Effector CD8-positive, alpha-beta T cell (primary cell): ENCODE measurements around the gene PPFIBP2.

Experiments
- DNase-seq: peaks from one replicate; lab custom pipeline; 2025; lab: John Stamatoyannopoulos, UW

The PPFIBP2 gene

DNA sequence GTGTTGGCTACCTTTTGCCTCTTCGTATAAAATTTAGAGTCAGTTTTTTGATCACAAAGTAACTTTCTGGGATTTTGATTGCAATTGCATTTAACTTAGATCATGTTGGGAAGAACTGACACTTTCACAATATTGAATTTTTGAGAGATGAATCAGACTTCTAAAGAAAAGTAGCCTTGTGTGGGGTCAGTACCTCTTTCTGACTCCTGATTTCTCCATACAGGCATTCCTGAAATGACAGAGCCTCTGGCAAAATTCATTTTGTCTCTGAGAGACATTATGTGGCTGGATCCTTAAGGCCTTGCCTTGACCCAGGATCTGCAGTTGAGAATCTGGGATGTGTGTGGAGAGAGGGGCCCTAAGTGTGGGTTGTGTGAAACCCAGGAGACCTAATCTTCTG is 37.8 kb downstream of the PPFIBP2 start:
- DNase-seq, result no peak

DNA sequence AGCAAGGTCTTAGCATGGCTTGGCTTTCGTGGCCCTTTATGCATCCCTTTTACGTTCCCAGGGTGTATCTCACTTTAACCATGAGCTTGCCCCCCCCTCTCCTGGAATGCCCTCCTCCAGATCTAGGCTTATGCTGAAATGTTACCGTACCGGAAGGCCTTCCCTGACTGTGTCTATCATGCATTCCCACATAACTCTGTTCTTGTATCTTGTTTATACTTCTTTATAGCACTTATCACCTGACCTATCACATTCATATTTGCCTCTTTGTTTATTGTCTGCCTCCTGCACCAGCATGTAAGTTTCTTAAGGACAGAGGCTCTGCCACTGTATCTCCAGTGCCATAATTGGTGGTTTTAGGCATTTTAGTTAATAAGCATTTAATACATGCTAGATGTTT is 38.9 kb downstream of the PPFIBP2 start:
- DNase-seq, result no peak

DNA sequence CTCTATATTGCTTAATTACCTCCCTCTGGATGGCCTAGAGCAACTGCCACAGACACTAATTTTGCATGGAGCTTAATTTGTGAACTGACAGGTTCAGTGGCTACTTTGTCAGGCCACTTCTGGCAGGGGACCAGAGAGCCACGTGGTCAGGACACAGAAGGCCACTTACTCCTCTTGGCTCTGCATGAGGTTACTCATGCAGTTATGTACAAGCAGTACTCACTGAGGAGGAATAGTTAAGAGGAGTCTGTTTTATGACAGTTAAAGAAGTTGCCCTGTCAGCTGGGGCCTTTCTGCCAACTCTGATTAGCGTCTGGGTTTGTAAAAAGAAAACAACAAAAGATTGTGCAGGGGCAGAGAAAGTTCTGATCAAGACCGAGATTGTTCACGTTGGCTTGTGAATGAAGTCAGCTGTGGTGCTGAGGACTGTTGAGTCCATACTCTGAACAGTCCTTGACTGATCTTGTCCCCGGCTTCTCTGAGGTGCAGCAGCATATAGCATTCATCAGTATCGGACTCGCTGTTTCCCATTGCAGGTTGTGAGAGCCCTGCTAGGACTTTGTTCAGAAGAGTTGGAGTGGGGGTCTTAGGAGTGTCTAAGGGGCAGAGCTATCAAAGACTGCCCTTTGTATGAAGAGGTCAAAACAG is 41.4 kb downstream of the PPFIBP2 start:
- no peak for DNase-seq

DNA sequence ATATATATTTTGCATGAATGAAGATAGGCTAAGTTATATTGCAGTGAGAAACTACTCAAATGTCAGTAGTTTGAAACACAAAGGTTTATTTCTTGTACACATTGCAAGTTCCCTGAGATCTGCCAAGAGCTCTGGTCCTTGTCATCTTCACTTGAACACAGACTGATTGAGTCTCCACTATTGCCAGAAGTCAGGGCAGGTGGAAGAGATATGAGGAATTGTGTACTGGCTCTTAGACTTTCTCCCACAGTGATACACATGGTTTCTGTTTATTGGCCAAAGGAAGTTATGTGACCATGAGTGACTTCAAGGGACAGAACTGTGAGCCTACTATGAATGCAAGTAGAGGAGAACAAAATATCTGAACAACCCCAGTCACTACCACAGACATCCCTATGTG is 44.2 kb downstream of the PPFIBP2 start:
- DNase-seq, result no peak

DNA sequence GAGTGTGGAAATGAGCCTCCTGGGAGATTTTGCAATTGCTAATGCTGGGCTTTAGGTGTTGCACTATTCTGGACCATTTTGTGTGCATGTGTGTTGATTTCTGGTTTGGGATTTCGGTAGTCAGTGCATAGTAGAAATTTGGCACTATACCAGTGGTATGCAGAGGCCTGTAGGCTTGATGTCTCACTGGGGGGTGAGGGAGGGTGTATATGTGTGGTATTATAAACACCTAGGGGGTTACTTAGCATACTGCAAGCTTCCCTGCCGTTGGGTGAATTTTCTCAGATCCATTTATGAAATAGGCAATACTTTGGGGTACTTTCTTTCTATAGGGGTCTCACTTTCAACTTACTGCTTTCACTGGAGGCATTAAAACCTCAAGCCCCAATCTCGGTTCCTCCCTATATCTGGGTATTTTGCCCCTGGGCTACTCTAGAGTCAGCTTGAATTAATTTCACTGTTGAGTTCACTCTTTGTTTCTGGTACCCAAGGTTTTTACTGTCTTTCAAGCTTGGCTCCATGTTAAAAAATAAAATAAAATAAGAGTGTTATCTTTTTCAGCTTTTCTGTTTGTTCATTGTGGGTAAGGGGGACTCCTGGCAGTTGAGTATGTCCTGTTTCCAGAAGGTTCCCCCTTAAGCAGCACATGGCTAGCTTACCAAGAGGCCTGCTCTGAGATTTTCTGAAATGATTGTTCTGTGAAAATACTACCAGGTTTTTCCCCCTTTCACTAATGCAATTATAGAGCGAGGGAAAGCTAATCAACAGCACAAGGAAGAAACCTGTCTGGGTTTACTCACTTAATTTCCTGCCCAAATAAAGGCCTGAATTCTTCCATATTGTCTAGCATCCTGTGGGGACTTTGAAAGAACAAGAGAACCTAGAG is 45.8 kb downstream of the PPFIBP2 start:
- DNase-seq, result no peak

DNA sequence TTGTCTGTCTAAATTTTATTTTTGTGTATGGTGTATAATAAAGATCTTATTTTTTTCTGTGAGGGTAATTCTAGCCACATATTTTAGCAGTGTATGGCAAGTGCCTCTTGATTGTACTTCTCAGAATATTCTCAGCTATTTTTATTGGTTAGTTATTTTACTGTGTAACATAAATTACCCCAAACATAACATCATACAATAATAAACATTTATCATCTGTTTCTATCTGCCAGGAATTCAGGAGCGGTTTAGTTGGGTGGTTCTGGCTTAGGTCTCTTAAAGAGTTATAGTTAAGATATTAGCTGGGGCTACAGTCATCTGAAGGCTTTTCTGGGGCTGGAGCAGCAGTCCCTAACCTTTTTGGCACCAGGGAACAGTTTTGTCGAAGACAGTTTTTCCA is 47.8 kb downstream of the PPFIBP2 start:
- DNase-seq, result no peak

DNA sequence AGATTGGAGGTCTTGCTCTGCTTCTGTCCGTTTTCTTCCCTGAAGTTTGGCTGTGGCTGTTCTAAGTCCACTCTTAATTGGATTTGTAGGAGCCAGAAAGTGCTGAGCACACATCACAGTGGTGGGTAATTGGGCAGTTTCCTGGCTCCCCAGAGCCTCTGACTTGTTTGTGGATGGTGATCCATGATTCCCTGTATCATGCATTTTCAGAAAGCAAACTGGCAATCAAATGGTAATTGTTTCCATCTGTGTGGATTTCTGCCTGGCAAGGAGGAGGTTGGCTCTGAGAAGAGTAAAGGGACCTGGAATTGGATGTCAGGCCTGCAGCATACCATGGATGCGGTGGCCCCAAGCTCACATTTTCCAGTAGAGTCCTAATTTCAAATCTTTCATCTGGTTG is 49.5 kb downstream of the PPFIBP2 start:
- no peak for DNase-seq

DNA sequence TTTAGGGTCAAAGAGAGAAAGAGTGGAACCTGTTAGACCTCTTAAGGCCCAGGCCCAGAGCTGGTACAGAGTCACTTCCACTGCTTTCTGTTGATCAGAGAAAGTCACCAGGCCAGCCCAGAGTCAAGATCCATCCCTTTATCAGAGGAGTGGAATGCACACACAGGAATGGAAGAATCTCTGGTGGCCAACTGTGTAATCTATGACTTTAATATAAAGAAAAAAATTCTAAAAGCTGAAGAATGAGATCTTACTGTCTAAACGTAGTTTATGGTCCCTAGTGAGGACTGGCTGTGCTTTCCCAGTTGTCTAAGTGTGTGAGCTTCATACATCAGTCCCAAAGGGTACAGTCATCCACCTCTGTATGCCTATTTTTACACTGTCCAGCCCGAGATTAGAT is 51.0 kb downstream of the PPFIBP2 start:
- DNase-seq, result no peak

DNA sequence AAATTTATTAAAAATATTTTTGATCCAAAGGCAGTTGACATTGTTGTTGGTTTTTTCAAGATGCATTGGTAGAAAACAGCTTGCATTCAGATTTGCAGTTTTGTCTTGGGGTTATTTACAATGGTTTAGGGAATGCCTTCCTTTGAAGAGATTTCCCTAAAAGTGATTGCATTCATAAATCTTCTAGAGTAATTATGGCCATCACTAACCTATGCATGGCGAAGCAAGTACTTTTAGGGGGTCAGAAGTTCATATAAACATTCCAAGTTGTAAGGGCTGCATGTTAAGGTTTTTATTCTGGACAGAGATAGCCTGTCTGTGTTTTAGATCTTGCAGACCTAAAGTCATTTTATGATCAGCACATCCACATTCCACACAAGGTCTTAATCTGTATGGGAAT is 53.5 kb downstream of the PPFIBP2 start:
- no peak for DNase-seq

DNA sequence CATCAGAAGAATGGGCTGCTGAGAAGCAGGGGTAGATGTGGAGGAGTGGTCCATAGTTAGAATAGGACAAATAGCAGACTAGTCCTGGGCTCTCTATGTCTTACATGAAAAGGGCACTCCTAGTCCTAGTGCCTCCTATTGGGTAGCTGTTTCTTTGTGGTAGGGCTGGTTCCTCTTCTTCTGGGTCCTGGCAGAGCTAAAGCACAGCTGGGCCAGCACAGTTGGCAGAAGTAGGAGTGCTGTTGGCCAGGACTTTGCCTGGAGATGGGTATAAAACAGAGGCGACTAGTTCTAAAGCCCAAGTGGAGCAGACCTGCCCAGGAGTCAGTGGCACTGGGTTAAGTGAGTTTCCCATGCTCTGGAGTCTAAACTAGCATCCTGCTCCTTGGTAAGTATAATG is 55.2 kb downstream of the PPFIBP2 start:
- DNase-seq, result no peak

DNA sequence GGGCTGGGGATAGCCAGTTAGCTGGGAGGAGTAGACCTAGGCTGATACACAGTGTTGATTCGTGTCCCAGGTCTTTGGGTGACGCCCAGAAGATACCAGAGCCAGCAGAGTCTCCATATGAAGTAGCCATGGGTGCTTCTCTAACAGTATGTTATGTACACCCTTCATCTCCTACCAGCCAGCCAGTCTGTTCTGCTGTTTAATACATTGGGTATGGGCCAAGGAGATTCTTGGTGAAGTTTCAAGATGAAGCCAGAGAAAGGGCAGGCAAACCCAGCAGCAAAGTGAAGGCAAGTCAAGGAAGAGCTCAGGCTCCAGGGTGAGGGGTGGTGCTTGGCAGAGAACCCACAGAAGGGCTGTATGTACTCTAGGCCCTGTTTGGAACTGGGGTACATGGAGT is 56.4 kb downstream of the PPFIBP2 start:
- DNase-seq, result no peak

DNA sequence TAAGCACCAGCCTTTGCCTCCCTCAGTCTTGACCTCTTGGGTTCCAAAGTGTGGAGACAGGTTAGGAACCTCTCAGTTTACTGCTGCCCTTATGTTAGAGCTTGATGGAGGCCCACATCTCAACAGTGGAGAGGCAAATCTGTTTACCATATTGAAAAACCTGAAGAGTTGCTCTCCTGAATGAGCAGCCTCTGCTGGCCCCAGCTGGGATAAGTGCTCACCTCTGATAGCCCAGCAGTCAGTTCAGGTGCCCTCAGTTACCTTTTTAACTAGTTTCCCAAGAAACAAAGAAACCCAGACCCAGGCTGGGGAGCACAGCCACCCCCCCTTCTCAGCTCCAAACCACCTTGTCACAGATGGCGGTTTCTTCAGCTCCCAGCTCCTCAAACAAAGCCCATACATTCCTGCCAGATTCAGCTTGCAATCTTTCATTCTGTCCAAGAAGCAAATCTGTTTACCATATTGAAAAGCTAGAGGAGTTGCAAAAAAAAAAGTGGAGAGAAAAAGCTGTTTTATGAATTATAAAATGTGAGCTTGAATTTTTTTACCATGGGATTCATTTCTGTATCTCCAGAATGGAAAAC is 57.2 kb downstream of the PPFIBP2 start:
- DNase-seq, result no peak

DNA sequence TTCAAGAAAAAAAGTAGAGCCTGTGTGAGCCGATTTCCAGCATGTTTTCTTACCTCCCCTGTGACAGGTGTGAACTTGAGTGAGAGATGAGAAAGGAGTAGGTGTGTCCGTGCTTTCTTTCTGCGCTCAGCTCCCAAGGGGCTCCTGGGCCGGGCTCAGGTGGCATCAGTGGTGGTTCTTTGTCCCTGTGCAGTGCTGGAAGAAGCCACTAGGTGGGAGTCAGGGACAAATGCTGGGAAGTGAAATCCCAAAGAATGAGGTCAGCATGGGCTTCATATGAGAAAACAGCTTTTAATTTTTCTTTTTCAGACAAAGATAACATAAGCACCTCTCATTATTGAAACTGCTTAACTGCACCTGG is 57.8 kb downstream of the PPFIBP2 start:
- DNase-seq, result no peak

DNA sequence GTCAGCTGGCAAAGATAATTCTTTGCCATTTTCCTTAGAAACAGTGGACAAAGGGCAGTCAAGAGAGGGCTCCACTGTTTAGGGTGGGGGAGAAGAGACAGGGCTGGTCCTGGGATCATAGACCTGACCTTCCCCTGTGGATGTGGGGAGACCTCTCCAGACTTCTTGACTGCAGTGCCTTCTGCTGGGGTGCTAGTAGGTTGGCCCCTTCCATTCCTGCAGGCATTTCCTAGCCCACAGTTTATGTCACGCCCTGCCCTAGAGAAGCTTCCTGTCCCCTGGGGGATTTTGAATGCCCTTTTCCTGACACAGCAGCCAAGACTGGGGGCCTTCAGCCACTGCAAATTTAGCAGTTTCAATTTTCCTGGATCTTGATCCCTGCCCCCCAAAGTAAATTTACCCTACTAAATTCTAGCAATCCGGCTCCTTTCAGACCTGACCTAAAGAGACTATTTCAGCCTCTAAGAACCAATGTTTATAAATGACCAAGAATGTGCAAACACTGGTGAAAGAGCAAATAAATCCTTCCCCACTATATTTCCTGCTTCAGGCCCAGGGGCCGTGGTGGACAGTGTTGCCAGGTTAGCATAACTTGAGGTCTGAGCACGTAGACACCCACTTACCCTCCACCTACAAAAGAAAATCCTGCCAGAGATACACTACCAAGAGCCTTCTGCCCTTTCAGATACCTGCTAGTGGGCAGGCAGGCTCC is 58.4 kb downstream of the PPFIBP2 start:
- DNase-seq, result no peak

DNA sequence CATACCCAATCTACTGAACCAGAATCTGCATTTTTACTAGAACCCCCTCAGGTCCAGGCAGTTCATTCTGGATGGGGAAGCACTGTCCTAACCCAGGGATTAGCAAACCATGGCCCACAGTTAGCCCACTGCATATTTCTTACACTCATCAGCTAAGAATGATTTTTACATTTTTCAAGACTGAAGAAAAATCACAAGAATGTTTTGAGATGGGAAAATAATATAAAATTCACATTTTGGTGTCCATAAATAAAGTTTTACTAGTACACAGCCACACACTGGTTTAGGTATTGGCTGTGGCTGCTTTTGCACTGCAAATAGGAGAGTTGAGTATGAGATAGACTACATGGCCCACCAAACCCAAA is 59.4 kb downstream of the PPFIBP2 start:
- DNase-seq, result no peak

DNA sequence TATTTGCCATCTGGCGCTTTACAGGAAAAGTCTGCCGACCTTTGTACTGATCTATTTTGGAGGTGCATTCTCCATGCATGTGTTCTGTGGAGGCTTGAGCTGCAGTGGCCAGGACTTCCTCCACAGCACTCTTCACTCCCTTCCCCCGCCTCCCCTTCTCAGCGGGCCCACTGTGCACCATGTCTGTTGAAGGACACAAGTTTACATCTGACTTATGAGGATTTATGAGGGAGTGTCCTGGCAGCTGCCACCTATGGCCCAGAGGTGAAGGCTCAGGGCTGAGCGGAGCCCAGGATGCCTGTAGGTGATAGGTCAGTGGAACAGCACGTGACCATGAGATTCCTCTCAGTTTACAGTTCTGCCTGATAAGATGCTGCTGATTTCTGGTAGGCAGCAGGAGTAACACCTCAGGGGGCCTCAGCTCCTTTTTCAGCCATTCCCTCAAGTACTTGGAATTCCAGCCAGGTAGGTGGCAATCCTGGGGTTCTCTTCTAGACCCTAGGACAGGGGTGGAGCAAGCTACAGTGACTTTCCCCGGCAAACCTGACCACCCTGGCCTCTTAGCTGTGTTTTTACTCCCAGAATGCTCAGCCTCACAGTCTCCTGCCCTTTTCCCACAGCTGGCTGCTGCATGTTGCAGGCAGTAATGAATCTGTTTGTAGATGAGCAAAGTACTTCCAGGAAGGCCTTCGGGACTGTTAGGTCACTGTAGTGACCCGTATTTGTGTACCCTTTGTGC is 59.9 kb downstream of the PPFIBP2 start:
- no peak for DNase-seq

DNA sequence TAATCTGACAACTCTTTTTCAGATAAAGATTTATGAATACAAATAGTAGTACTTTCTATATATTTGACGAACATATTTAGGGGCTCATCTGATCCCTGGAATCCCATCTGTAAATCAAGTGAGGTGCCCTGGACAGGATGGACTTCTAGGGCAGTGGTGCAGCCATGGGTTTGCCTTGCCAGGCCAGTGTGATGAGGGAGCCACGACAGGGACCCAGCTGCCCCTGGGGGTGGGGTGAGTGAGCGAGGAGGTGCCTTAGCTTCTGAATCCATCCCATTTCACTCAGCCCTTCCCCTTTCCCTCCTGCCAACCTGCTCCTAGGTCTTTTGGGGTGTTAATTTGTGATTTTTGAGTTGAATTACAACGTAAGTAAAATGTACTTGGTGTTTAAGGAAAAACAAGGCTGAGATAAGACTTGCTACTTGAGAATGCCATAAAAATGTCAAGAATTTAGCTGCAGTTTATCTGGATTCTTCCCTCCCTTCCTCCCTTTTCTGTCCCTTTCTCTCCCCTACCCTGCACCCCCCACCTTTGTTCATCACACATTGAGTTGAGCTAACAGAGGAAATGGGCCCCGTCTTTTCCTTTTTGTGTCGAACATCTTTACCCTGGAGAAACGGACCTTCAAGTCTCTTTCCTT is 60.8 kb downstream of the PPFIBP2 start:
- no peak for DNase-seq

DNA sequence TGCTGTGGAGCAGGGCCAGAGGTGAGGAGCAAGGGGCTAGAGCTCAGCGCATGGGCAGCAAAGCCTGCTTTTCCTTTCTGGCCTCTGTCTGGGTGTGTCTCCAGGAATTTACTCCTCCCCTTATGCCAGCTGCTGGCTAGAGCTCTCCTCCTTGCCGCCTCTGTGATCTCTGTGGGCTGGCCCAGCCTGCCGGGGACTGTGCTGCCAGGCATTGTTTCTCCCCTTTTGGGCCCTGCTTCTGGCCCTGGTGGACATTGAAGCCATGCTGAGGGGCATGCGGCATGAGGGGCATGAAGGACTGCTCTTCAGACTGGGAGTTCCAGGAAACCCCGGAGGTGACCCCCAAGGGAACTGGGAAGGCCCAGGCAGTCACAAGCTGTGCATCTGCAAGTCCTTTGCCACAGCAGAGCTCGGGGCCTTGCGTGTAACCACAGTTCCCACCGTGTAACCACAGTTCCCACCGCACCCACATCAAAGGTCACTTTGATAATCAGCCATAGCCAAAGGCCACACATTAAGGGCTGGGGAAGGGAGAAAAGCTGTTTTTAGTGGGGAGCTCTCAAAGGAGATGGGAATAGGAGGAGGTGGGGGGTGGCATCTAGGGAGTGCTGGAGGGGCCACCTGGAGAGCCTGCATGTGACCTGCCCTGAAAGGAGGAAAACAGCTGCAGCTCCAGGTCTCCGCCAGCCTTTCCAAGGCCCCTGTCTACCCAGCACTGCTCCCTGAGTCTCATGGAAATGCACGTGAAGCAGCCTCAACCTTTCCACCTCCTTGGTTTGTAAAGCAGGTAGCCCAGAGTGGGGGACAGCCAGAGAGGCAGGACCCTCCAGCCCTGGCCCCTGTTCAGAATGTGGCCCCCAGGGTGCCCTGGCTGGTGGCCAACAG is 62.3 kb downstream of the PPFIBP2 start:
- no peak for DNase-seq

DNA sequence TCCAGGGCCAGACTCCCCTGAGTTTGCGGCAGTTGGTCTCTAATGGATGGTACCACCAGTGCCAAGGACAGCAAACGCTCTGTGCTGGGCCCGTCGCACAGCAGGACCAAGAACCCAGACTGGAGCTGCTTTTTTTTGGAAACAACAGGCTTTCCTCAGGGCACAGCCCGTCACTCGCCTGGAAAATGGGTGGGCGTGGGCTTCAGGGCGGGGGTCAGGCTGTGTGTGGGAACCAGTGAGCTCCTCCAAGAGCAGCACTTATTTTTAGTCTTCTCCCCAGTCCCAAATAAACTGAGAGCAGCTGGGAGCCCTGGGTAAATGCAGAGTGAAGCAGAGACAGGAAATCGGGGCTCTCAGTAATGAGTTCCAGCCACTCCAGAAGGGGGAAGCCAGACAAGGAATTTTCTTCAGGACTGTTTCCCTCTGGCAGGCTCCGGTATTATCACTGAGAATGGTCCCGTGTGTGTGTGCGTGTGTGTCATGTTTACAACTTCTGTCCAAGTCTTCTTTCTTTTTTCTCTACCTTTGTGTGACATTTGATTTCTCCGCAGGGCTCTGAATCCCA is 63.0 kb downstream of the PPFIBP2 start:
- no peak for DNase-seq
